ENCODE measurements around the gene ACSL3. TPM values are rescaled to one million over a fixed set of nuclear protein-coding genes. Genes with fewer than 3 reads are reported as not detected.

Gene ACSL3
- total and polyA plus RNA-seq, 3 donors from 2014 or later: 66.7 to 96.6 (median 87.4) TPM

- 0 to 1% methylated on average over 29 to 34 of the region's 42 CpGs for WGBS, 2 donors
- no peaks in the 10 kb centered on the region for H3K36me3 ChIP-seq (ENCODE audit: low read depth, missing control alignments)
- intact Hi-C loops (cut with DNase I; ENCODE audit: low total_unique reads): no loop called here
- peak; percentile 42 for DNase-seq
- H3K27ac ChIP-seq: peak overlapping the region; percentile 73 to 96
- no peaks in the 10 kb centered on the region for H3K27me3 ChIP-seq
- H3K4me3 ChIP-seq: peak overlapping the region; percentile 77 to 98
- no peaks in the 10 kb centered on the region for H3K9me3 ChIP-seq
- TF ChIP-seq CTCF (IDR thresholded peaks at IDR 0.05) (peak in 1 of 3 experiments; percentile 2), POLR2A (IDR thresholded peaks at IDR 0.05) (no peak)
- H3K4me1 ChIP-seq: peaks cover 35% of the 10 kb centered on the region
Observed at GRCh38 chr2:222861411-222862105, 722 bp downstream of the ACSL3 start.

- WGBS, 2 donors: 10 to 17% methylated on average over 7 of the region's 7 CpGs
- intact Hi-C loops (cut with DNase I; ENCODE audit: low total_unique reads): no loop called here
- no peaks in the 10 kb centered on the region for H3K27me3 ChIP-seq
- DNase-seq: peak; percentile 32
- TF ChIP-seq CTCF (IDR thresholded peaks at IDR 0.05) (no peak), POLR2A (IDR thresholded peaks at IDR 0.05) (no peak)
- peaks cover 35% of the 10 kb centered on the region for H3K4me1 ChIP-seq
- H3K9me3 ChIP-seq: no peaks in the 10 kb centered on the region
- peak overlapping the region; percentile 77 to 98 for H3K4me3 ChIP-seq
- no peaks in the 10 kb centered on the region for H3K36me3 ChIP-seq (ENCODE audit: low read depth, missing control alignments)
- H3K27ac ChIP-seq: peak overlapping the region; percentile 2 to 96
Observed at GRCh38 chr2:222862106-222862908, 1.5 kb downstream of the ACSL3 start.

- WGBS, 2 donors: 43 to 58% methylated on average over 6 of the region's 6 CpGs
- Histone ChIP-seq H3K27ac (no peak overlapping the region), H3K36me3 (ENCODE audit: low read depth, missing control alignments) (no peaks in the 10 kb centered on the region), H3K4me3 (no peak overlapping the region), H3K4me1 (peaks cover 35% of the 10 kb centered on the region), H3K27me3 (no peaks in the 10 kb centered on the region), H3K9me3 (no peaks in the 10 kb centered on the region)
- intact Hi-C loops (cut with DNase I; ENCODE audit: low total_unique reads): no loop called here
- DNase-seq: no peak
- no peak for TF ChIP-seq POLR2A (IDR thresholded peaks at IDR 0.05)
- no peak for TF ChIP-seq CTCF (IDR thresholded peaks at IDR 0.05)
Observed at GRCh38 chr2:222862909-222863544, 2.2 kb downstream of the ACSL3 start.

GRCh38 chr2:222864296-222864695 is 3.5 kb downstream of the ACSL3 start:
- H3K27me3 ChIP-seq: no peaks in the 10 kb centered on the region
- no peak overlapping the region for H3K27ac ChIP-seq
- no peaks in the 10 kb centered on the region for H3K36me3 ChIP-seq (ENCODE audit: low read depth, missing control alignments)
- DNase-seq: no peak
- no peaks in the 10 kb centered on the region for H3K9me3 ChIP-seq
- 50 to 52% methylated on average over 3 of the region's 3 CpGs for WGBS, 2 donors
- H3K4me3 ChIP-seq: no peak overlapping the region
- intact Hi-C loops (cut with DNase I; ENCODE audit: low total_unique reads): no loop called here
- TF ChIP-seq CTCF (IDR thresholded peaks at IDR 0.05) (no peak), POLR2A (IDR thresholded peaks at IDR 0.05) (no peak)
- H3K4me1 ChIP-seq: peaks cover 35% of the 10 kb centered on the region

Data from testis (tissue), 3 donors.